Endothelial cell of umbilical vein (primary cell): ENCODE measurements around the gene P2RY2. TPM values are rescaled to one million over a fixed set of nuclear protein-coding genes. Genes with fewer than 3 reads are reported as not detected.

Experiments used
- BruUV-seq: library from RNA; stranded (reverse); fragments of 400-500 nt; replicated peaks from 2 replicates; lab custom pipeline; 2021; lab: Mats Ljungman, UMichigan
- CTCF ChIA-PET: fragments of 300-600, 350-600 bp; sonication (Branson Sonifier 250); formaldehyde crosslinking; loops from one replicate; lab custom pipeline; 2021; ENCODE audit warnings: antibody characterized with exemption, inconsistent platforms; lab: Charles Lee
- POLR2A ChIA-PET: fragments of 300-600, 350-600 bp; sonication (Branson Sonifier 250); formaldehyde crosslinking; loops from one replicate; lab custom pipeline; 2021; ENCODE audit warnings: antibody characterized with exemption, inconsistent platforms; lab: Charles Lee
- DNase-seq: peaks from one replicate; pipeline ENCODE4 v3.0.0-alpha.2; 2011; ENCODE audit warnings: low read depth, low spot score
- FAIRE-seq: peaks from 2 replicates; lab custom pipeline; 2011; peaks lifted over from hg19 to GRCh38; lab: Jason Lieb, UNC
- H2AFZ ChIP-seq: 2 replicates; pipeline ENCODE4 v1.6.0; 2012; ENCODE audit warnings: low read depth, low read length, control low read depth, inconsistent platforms
- H3K27ac ChIP-seq: 2 replicates; pipeline ENCODE4 v1.5.1; 2011; ENCODE audit warnings: low read depth, mild to moderate bottlenecking, control low read depth, low read length, moderate library complexity; ENCODE audit not compliant: insufficient read depth
- H3K27me3 ChIP-seq, 2 experiments: 2 replicates each; pipeline versions ENCODE4 v1.6.0 to v1.6.1; 2011; ENCODE audit warnings: low read length in 2 of 2, mixed read lengths in 1 of 2; ENCODE audit not compliant: control insufficient read depth in 2 of 2, insufficient read depth in 2 of 2
- H3K36me3 ChIP-seq, 2 experiments: 2 replicates in 1 of 2; 3 replicates in 1 of 2; pipeline ENCODE4 v1.5.1; 2011; ENCODE audit warnings: low read length in 2 of 2, mild to moderate bottlenecking in 1 of 2, moderate library complexity in 1 of 2; ENCODE audit not compliant: control insufficient read depth in 2 of 2, insufficient read depth in 2 of 2; ENCODE audit errors: extremely low read depth in 1 of 2
- H3K4me1 ChIP-seq: 3 replicates; pipeline ENCODE4 v1.5.1; 2011; ENCODE audit warnings: mild to moderate bottlenecking, low read length; ENCODE audit not compliant: control insufficient read depth, insufficient read depth; ENCODE audit errors: extremely low read depth
- H3K4me2 ChIP-seq: 2 replicates; pipeline ENCODE4 v1.6.1; 2011; ENCODE audit warnings: low read length, control low read depth, mixed read lengths; ENCODE audit not compliant: insufficient read depth
- H3K4me3 ChIP-seq, 3 experiments: fragments of 200-600 bp in 1 of 3; sonication (generic), shearing (Covaris generic) in 1 of 3; replicated peaks in 1 of 3; 2 replicates each; pipeline ENCODE4 v1.5.1; 2011 to 2016; ENCODE audit warnings: control low read depth in 3 of 3, low read length in 3 of 3, mild to moderate bottlenecking in 2 of 3, inconsistent platforms in 1 of 3, low read depth in 1 of 3, moderate library complexity in 1 of 3; ENCODE audit not compliant: insufficient read depth in 1 of 3
- H3K79me2 ChIP-seq: 2 replicates; pipeline ENCODE4 v1.6.0; 2012; ENCODE audit warnings: low read length, inconsistent platforms; ENCODE audit not compliant: control insufficient read depth, insufficient read depth
- H3K9ac ChIP-seq: replicated peaks from 2 replicates; pipeline ENCODE3; 2011; ENCODE audit warnings: low read length, control low read depth; ENCODE audit not compliant: insufficient read depth; ENCODE audit errors: extremely low read depth
- H3K9me1 ChIP-seq: replicated peaks from 3 replicates; pipeline ENCODE4 v1.6.0; 2011; ENCODE audit warnings: mild to moderate bottlenecking, low read length; ENCODE audit not compliant: control insufficient read depth, insufficient read depth; ENCODE audit errors: extremely low read depth
- H3K9me3 ChIP-seq: replicated peaks from 2 replicates; pipeline ENCODE4 v1.5.1; 2012; ENCODE audit warnings: low read length, inconsistent platforms; ENCODE audit not compliant: control insufficient read depth, insufficient read depth
- H4K20me1 ChIP-seq: replicated peaks from 2 replicates; pipeline ENCODE3; 2011; ENCODE audit warnings: mild to moderate bottlenecking, low read length; ENCODE audit not compliant: control insufficient read depth, insufficient read depth; ENCODE audit errors: extremely low read depth
- CTCF ChIP-seq, 2 donors: IDR thresholded peaks; 1 replicate in 1 of 2; 2 replicates in 1 of 2; pipeline ENCODE4 v1.5.1; 2011; ENCODE audit warnings: low read length in 2 of 2, mild to moderate bottlenecking in 2 of 2, moderate library complexity in 2 of 2, control low read depth in 1 of 2, inconsistent platforms in 1 of 2, low read depth in 1 of 2; ENCODE audit not compliant: insufficient read depth in 1 of 2; ENCODE audit errors: extremely low read depth in 1 of 2
- EZH2 ChIP-seq: IDR thresholded peaks from 2 replicates; pipeline ENCODE4 v1.6.1; 2012; ENCODE audit warnings: borderline replicate concordance, low read depth, mild to moderate bottlenecking, moderate library complexity, low read length, inconsistent platforms; ENCODE audit not compliant: severe bottlenecking
- FOS ChIP-seq: IDR thresholded peaks from 2 replicates; pipeline ENCODE4 v1.6.1; 2011; ENCODE audit warnings: mild to moderate bottlenecking, low read length, moderate library complexity, borderline replicate concordance; ENCODE audit not compliant: insufficient read depth
- GATA2 ChIP-seq: IDR thresholded peaks from 2 replicates; pipeline ENCODE4 v1.7.0; 2011; ENCODE audit warnings: low read depth, mild to moderate bottlenecking, moderate library complexity, mixed read lengths, low read length; ENCODE audit not compliant: insufficient read length, insufficient read depth
- JUN ChIP-seq: IDR thresholded peaks from 2 replicates; pipeline ENCODE4 v1.6.1; 2011; ENCODE audit warnings: borderline replicate concordance, low read depth; ENCODE audit not compliant: insufficient read length, insufficient read depth
- MAX ChIP-seq: IDR thresholded peaks from 2 replicates; pipeline ENCODE4 v1.6.1; 2011; ENCODE audit not compliant: insufficient read depth, insufficient read length
- MYC ChIP-seq: IDR thresholded peaks from one replicate; pipeline ENCODE4 v1.6.1; 2011; ENCODE audit warnings: mild to moderate bottlenecking, low read depth, low read length
- POLR2A ChIP-seq: IDR thresholded peaks from 2 replicates; pipeline ENCODE4 v1.6.1; 2012; ENCODE audit warnings: low read depth, mild to moderate bottlenecking, control low read depth, low read length
- POLR2AphosphoS5 ChIP-seq: IDR thresholded peaks from 2 replicates; pipeline ENCODE4 v1.6.1; 2012; ENCODE audit warnings: low read depth, mild to moderate bottlenecking, control low read depth, low read length, moderate library complexity; ENCODE audit not compliant: insufficient read depth
- dilution Hi-C: fragments of 300-500 bp; cut with MboI; formaldehyde crosslinking; loops from one replicate; pipeline ENCODE4 v1.15.0; 2019; ENCODE audit warnings: low sequenced_read_pairs; ENCODE audit not compliant: extremely low pct_ligation_motif_present
- intact Hi-C: fragments of 100-400 bp; cut with micrococcal nuclease; formaldehyde crosslinking; loops from one replicate; pipeline ENCODE4 v1.10.0; 2022
- polyA plus RNA-seq, 4 experiments: library from polyadenylated mRNA; depleted of rRNA in 3 of 4; stranded (reverse) in 3 of 4; unstranded in 1 of 4; fragments of >200 nt; gene quantifications; 2 replicates each; pipeline versions ENCODE4 v1.2.1 to v1.2.3, GENCODE V29; 2011 to 2012; ENCODE audit warnings: missing spikeins in 1 of 4
- total RNA-seq: library from RNA; stranded (reverse); gene quantifications from 2 replicates; pipeline ENCODE4 v1.2.3, GENCODE V29; 2021

P2RY2 gene
- total and polyA plus RNA-seq, 2 donors (not counting 3 experiments of a cell fraction or from before 2014, with no cell fraction given) = 4.8 to 5.6 TPM

- ChIA-PET CTCF (interaction anchor here (0.7 to 1.4 kb wide), 3 partner anchors 19 to 29 kb away, joined by 3 to 4 read pairs (median 3); no protein-coding TSS in a partner anchor), POLR2A (no interaction called here)
- H3K27me3 ChIP-seq = peaks cover 24 to 25% of the 10 kb centered on the region in 2 experiments
- H2AFZ ChIP-seq = no peak overlapping the region
- no peaks in the 10 kb centered on the region for H4K20me1 ChIP-seq
- no peaks in the 10 kb centered on the region for H3K9me3 ChIP-seq
- no peaks in the 10 kb centered on the region for H3K36me3 ChIP-seq
- H3K27ac ChIP-seq = no peak overlapping the region
- intact Hi-C loops (no loop called here), dilution Hi-C loops (no loop called here)
- no peaks in the 10 kb centered on the region for H3K4me1 ChIP-seq
- no peaks in the 10 kb centered on the region for H3K9me1 ChIP-seq
- no peak overlapping the region for H3K4me3 ChIP-seq
- FAIRE-seq (no peak), DNase-seq (no peak)
- H3K9ac ChIP-seq = no peak overlapping the region
- H3K4me2 ChIP-seq = no peak overlapping the region
- no peaks in the 10 kb centered on the region for H3K79me2 ChIP-seq
- no TSS peak for BruUV-seq
- TF ChIP-seq FOS (no peak), POLR2AphosphoS5 (no peak), JUN (no peak), MYC (no peak), MAX (no peak), EZH2 (no peak), CTCF (IDR thresholded peaks at IDR 0.05; ENCODE audit: extremely low read depth in 1 of 2, insufficient read depth in 1 of 2, low read depth in 1 of 2, low read length in 2 of 2) (no peak), GATA2 (no peak), POLR2A (no peak)
These were observed 48.0 kb downstream of the P2RY2 start for GRCh38 chr11:73265853-73266645.
